GM23248 (cell line): Measurements from ENCODE around the gene TMEM253. TPM values are rescaled to one million over a fixed set of nuclear protein-coding genes. Genes with fewer than 3 reads are reported as not detected.

ENCODE experiments used
- DNase-seq: peaks from one replicate; pipeline ENCODE4 v3.0.0-alpha.2; 2015
- H2AFZ ChIP-seq: fragments of 200-600 bp; sonication (generic); 2 replicates; pipeline ENCODE4 v1.6.1; 2016; ENCODE audit warnings: antibody characterized with exemption
- H3F3A ChIP-seq: fragments of 200-600 bp; sonication (generic); 2 replicates; pipeline ENCODE4 v1.6.1; 2016; ENCODE audit warnings: mild to moderate bottlenecking, antibody characterized with exemption, mixed run types; ENCODE audit not compliant: insufficient read depth
- H3K27ac ChIP-seq: fragments of 200-600 bp; sonication (generic); 2 replicates; pipeline ENCODE4 v1.5.1; 2016; ENCODE audit warnings: mild to moderate bottlenecking
- H3K27me3 ChIP-seq: fragments of 200-600 bp; sonication (generic); replicated peaks from 2 replicates; pipeline ENCODE4 v1.6.1; 2016; ENCODE audit warnings: mild to moderate bottlenecking; ENCODE audit not compliant: insufficient read depth
- H3K36me3 ChIP-seq: fragments of 200-600 bp; sonication (generic); 2 replicates; pipeline ENCODE4 v1.6.1; 2016; ENCODE audit warnings: low read depth, mild to moderate bottlenecking
- H3K4me1 ChIP-seq: fragments of 200-600 bp; sonication (generic); 2 replicates; pipeline ENCODE4 v1.6.1; 2016; ENCODE audit warnings: mild to moderate bottlenecking; ENCODE audit not compliant: insufficient read depth
- H3K4me2 ChIP-seq: fragments of 200-600 bp; sonication (generic); one replicate; pipeline ENCODE4 v1.6.1; 2016; ENCODE audit warnings: mild to moderate bottlenecking; ENCODE audit not compliant: unreplicated experiment
- H3K4me3 ChIP-seq: fragments of 200-600 bp; sonication (generic); 2 replicates; pipeline ENCODE4 v1.5.1; 2016; ENCODE audit warnings: mild to moderate bottlenecking
- H3K79me2 ChIP-seq: fragments of 200-600 bp; sonication (generic); 2 replicates; pipeline ENCODE4 v1.6.1; 2016; ENCODE audit warnings: mild to moderate bottlenecking; ENCODE audit not compliant: insufficient read depth
- H3K9ac ChIP-seq: fragments of 200-600 bp; sonication (generic); 2 replicates; pipeline ENCODE4 v1.6.1; 2016; ENCODE audit warnings: mild to moderate bottlenecking
- H3K9me2 ChIP-seq: fragments of 200-600 bp; sonication (generic); 2 replicates; pipeline ENCODE4 v1.6.1; 2016; ENCODE audit warnings: mixed run types, mild to moderate bottlenecking, moderate library complexity; ENCODE audit not compliant: insufficient read depth
- H3K9me3 ChIP-seq: fragments of 200-600 bp; sonication (generic); one replicate; pipeline ENCODE4 v1.6.1; 2017; ENCODE audit warnings: low read depth
- H4K20me1 ChIP-seq: fragments of 200-600 bp; sonication (generic); 2 replicates; pipeline ENCODE4 v1.6.0; 2016; ENCODE audit not compliant: insufficient read depth
- EZH2 ChIP-seq: fragments of 200-600 bp; sonication (generic); IDR thresholded peaks from 2 replicates; pipeline ENCODE4 v1.6.1; 2018; ENCODE audit warnings: antibody characterized with exemption, mild to moderate bottlenecking; ENCODE audit not compliant: insufficient read depth, poor library complexity, severe bottlenecking
- EZH2phosphoT487 ChIP-seq: fragments of 200-600 bp; sonication (generic); IDR thresholded peaks from 2 replicates; pipeline ENCODE4 v1.6.1; 2018; ENCODE audit warnings: antibody characterized with exemption, moderate library complexity, mild to moderate bottlenecking, low read depth; ENCODE audit not compliant: insufficient read depth
- WGBS, 2 experiments: methylation state at CpG; one replicate each; pipeline ENCODE4 v1.1.6; 2015 to 2017; ENCODE audit warnings: low lambda C conversion rate in 2 of 2, low coverage in 1 of 2; ENCODE audit errors: missing lambda C conversion rate in 2 of 2; 5-methylcytosine and 5-hydroxymethylcytosine counted together
- in situ Hi-C: fragments of 300-500 bp; cut with MboI; formaldehyde crosslinking; loops from 2 replicates; pipeline ENCODE4 v1.15.0; 2020
- polyA plus RNA-seq: library from polyadenylated mRNA; unstranded; fragments of >200 nt; fragmentation: Nextera tagmentation; extraction: Ambion mirVana; gene quantifications from 2 replicates; pipeline ENCODE4 v1.2.1, GENCODE V29; 2016
- total RNA-seq: library from RNA; depleted of rRNA; stranded (reverse); fragments of >200 nt; shearing (Covaris generic); gene quantifications from 2 replicates; pipeline ENCODE4 v1.2.3, GENCODE V29; 2014

TMEM253 gene
- total and polyA plus RNA-seq, 2 experiments from 2014 or later, result 0.97 TPM; not detected in 1

DNA sequence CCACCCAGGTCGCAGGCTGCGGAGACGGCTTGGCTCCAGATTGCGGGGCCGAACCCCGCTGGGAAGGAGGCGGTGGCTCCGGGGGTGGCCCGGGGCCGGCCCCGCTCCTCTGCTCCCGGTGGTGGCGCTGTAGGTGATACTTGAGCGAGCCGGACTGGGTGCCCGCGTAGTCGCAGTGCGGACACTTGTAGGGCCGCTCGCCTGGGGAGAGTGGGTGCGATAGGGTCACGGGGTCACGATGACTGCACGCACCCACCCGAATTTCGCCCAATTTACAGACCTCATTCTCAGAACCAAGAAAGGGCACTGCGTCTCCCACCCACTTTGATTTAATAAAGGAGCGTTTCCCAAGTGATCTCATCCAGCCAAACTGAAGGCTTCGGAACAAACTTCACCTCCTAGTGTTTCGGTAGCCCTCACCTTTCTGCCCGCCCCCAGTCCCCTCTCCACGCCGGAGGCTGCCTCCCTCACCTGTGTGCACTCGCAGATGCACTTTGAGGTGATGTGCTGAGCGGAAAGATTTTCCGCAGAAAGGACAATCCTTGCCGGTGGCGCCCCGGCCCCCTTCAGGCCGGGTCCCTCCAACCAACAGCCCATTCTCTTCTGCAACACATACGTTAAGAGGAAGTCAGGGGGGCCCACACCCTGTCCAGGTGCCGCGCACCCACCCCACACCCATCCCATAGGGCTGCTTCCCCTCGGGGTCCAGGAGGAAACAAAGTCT lies 9.8 kb upstream of the TMEM253 start:
- Histone ChIP-seq H3K4me2 (no peak overlapping the region), H4K20me1 (no peaks in the 10 kb centered on the region), H3K27me3 (no peaks in the 10 kb centered on the region), H3K9me3 (no peaks in the 10 kb centered on the region), H3K4me1 (peaks cover 18% of the 10 kb centered on the region), H3K9me2 (no peaks in the 10 kb centered on the region), H3K9ac (no peak overlapping the region), H2AFZ (no peak overlapping the region), H3K27ac (no peak overlapping the region), H3F3A (peaks cover 46% of the 10 kb centered on the region), H3K4me3 (no peak overlapping the region), H3K79me2 (no peaks in the 10 kb centered on the region), H3K36me3 (peaks cover 6% of the 10 kb centered on the region; the same call in 1 of the 2 replicates)
- TF ChIP-seq EZH2 (no peak), EZH2phosphoT487 (no peak)
- no peak for DNase-seq
- 91% methylated on average over 32 to 45 of the region's 45 CpGs for WGBS, 2 experiments
- in situ Hi-C loops, result loop anchor here (10.0 kb wide), 1 partner anchor 76 kb away; no protein-coding TSS in a partner anchor

DNA sequence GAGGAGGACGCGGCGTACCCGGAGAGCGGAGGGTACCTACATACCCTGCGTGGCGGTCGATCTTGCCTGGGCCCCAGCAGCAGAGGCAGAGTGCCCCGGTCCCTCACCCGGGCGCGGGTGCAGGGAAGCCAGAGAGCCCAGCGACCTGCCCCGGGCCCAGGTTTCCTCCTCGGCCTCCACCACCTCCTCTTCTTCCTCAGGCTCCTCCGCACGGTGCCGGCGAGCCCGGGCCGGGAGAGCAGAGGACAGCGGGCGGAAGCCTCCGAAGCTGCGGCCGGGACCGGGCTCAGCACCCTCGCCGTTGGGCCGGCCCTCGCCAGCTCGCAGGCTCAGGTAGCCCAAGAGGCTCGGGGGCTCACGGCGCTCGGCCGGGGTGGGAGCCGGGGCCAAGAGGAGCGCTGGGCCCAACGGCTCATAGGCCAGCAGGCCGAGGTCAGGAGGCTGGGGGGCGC lies 9.0 kb upstream of the TMEM253 start:
- Histone ChIP-seq H3K4me3 (no peak overlapping the region), H3K27ac (no peak overlapping the region), H3K4me2 (no peak overlapping the region), H3F3A (peaks cover 46% of the 10 kb centered on the region), H3K9ac (no peak overlapping the region), H3K4me1 (peaks cover 19% of the 10 kb centered on the region), H2AFZ (no peak overlapping the region), H4K20me1 (no peaks in the 10 kb centered on the region), H3K79me2 (no peaks in the 10 kb centered on the region), H3K27me3 (no peaks in the 10 kb centered on the region), H3K9me2 (no peaks in the 10 kb centered on the region), H3K9me3 (no peaks in the 10 kb centered on the region), H3K36me3 (no peaks in the 10 kb centered on the region)
- in situ Hi-C loops, result loop anchor here (10.0 kb wide), 1 partner anchor 77 kb away; no protein-coding TSS in a partner anchor
- WGBS, 2 experiments, result 94 to 95% methylated on average over 28 to 42 of the region's 42 CpGs
- DNase-seq, result no peak
- no peak for TF ChIP-seq EZH2
- TF ChIP-seq EZH2phosphoT487, result no peak

- WGBS, 2 experiments, result 38% methylated on average over 54 to 56 of the region's 59 CpGs
Observed at GRCh38 chr14:21092273-21093011, 8.4 kb upstream of the TMEM253 start.

DNA sequence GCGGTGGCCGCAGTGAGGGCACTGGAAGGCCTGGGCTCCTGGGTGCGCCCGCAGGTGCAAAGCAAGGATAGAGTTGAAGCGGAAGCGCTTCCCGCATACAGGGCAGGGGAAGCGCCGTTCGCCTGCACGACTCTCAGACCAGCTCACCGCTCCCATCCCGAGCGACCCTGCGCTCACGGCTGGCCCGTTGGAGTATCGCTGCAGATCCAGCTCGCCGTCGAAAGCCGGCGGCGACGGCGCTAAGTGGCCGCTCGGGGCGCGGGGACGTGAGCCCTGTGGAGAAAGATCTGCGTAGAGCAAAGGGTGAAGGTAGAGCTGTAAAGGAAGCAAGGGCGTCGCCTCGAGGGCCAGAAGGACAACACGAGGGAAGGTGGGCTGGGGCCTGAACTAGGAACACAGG lies 7.8 kb upstream of the TMEM253 start:
- H4K20me1 ChIP-seq, result no peaks in the 10 kb centered on the region
- no peaks in the 10 kb centered on the region for H3K36me3 ChIP-seq
- no peak overlapping the region for H3K4me2 ChIP-seq
- H3K27ac ChIP-seq, result no peak overlapping the region
- H3K9ac ChIP-seq, result no peak overlapping the region
- H3K9me3 ChIP-seq, result no peaks in the 10 kb centered on the region
- in situ Hi-C loops, result loop anchor here (10.0 kb wide), 1 partner anchor 78 kb away; no protein-coding TSS in a partner anchor
- H3K79me2 ChIP-seq, result no peaks in the 10 kb centered on the region
- TF ChIP-seq EZH2 (no peak), EZH2phosphoT487 (no peak)
- no peaks in the 10 kb centered on the region for H3K9me2 ChIP-seq
- WGBS, 2 experiments, result 59 to 61% methylated on average over 27 to 36 of the region's 36 CpGs
- DNase-seq, result no peak
- no peak overlapping the region for H2AFZ ChIP-seq
- peaks cover 9% of the 10 kb centered on the region for H3K4me1 ChIP-seq
- no peaks in the 10 kb centered on the region for H3K27me3 ChIP-seq
- H3K4me3 ChIP-seq, result no peak overlapping the region
- peaks cover 46% of the 10 kb centered on the region for H3F3A ChIP-seq

More at GRCh38 chr14:21092273-21093011, 8.4 kb upstream of the TMEM253 start:
- Histone ChIP-seq H3K9me3 (no peaks in the 10 kb centered on the region), H3K79me2 (no peaks in the 10 kb centered on the region), H3K9ac (no peak overlapping the region), H3K4me1 (peaks cover 15% of the 10 kb centered on the region), H4K20me1 (no peaks in the 10 kb centered on the region), H3K9me2 (no peaks in the 10 kb centered on the region), H2AFZ (no peak overlapping the region), H3F3A (peaks cover 49% of the 10 kb centered on the region), H3K27me3 (no peaks in the 10 kb centered on the region), H3K27ac (no peak overlapping the region), H3K4me2 (no peak overlapping the region), H3K4me3 (no peak overlapping the region), H3K36me3 (no peaks in the 10 kb centered on the region)
- in situ Hi-C loops, result loop anchor here (10.0 kb wide), 1 partner anchor 78 kb away; no protein-coding TSS in a partner anchor
- DNase-seq, result peak; percentile 69
- no peak for TF ChIP-seq EZH2phosphoT487
- no peak for TF ChIP-seq EZH2
